ENCODE results near the gene TRAPPC3L.

TRAPPC3L gene

GRCh38 chr6:116553451-116553850 lies 8.0 kb upstream of the TRAPPC3L start, which contains the start of gene CALHM4:
TSS of gene CALHM4 (plus strand) at chr6:116553751. CDS start at chr6:116553794, 43 bp downstream.
- Histone ChIP-seq H3K27me3 (ENCODE audit: insufficient read depth, poor library complexity, severe bottlenecking) (no peaks in the 10 kb centered on the region), H3K36me3 (ENCODE audit: low read depth) (no peaks in the 10 kb centered on the region), H3K27ac (ENCODE audit: poor library complexity, severe bottlenecking) (no peak within 1 kb of the TSS), H3K9me3 (ENCODE audit: severe bottlenecking) (no peaks in the 10 kb centered on the region), H3K4me3 (ENCODE audit: severe bottlenecking) (no peak within 1 kb of the TSS), H3K4me1 (ENCODE audit: insufficient read depth, poor library complexity, severe bottlenecking) (peaks cover 36% of the 10 kb centered on the region)
- DNase-seq (ENCODE audit: low spot score): no peak
- ATAC-seq (ENCODE audit: low read depth): no peak
- no peak for TF ChIP-seq CTCF (IDR thresholded peaks at IDR 0.05; ENCODE audit: poor library complexity, severe bottlenecking)

GRCh38 chr6:116550796-116551195 lies 5.3 kb upstream of the TRAPPC3L start:
- ATAC-seq (ENCODE audit: low read depth) (no peak), DNase-seq (ENCODE audit: low spot score) (no peak)
- no peak overlapping the region for H3K27ac ChIP-seq (ENCODE audit: poor library complexity, severe bottlenecking)
- H3K36me3 ChIP-seq (ENCODE audit: low read depth): no peaks in the 10 kb centered on the region
- no peaks in the 10 kb centered on the region for H3K9me3 ChIP-seq (ENCODE audit: severe bottlenecking)
- H3K4me1 ChIP-seq (ENCODE audit: insufficient read depth, poor library complexity, severe bottlenecking): peaks cover 12% of the 10 kb centered on the region
- no peaks in the 10 kb centered on the region for H3K27me3 ChIP-seq (ENCODE audit: insufficient read depth, poor library complexity, severe bottlenecking)
- no peak for TF ChIP-seq CTCF (IDR thresholded peaks at IDR 0.05; ENCODE audit: poor library complexity, severe bottlenecking)
- no peak overlapping the region for H3K4me3 ChIP-seq (ENCODE audit: severe bottlenecking)

GRCh38 chr6:116547358-116547757 lies 1.9 kb upstream of the TRAPPC3L start:
- no peaks in the 10 kb centered on the region for H3K36me3 ChIP-seq (ENCODE audit: low read depth)
- H3K9me3 ChIP-seq (ENCODE audit: severe bottlenecking): no peaks in the 10 kb centered on the region
- no peaks in the 10 kb centered on the region for H3K27me3 ChIP-seq (ENCODE audit: insufficient read depth, poor library complexity, severe bottlenecking)
- TF ChIP-seq CTCF (IDR thresholded peaks at IDR 0.05; ENCODE audit: poor library complexity, severe bottlenecking): no peak
- ATAC-seq (ENCODE audit: low read depth) (no peak), DNase-seq (ENCODE audit: low spot score) (no peak)
- H3K4me1 ChIP-seq (ENCODE audit: insufficient read depth, poor library complexity, severe bottlenecking): peaks cover 27% of the 10 kb centered on the region
- no peak overlapping the region for H3K4me3 ChIP-seq (ENCODE audit: severe bottlenecking)
- no peak overlapping the region for H3K27ac ChIP-seq (ENCODE audit: poor library complexity, severe bottlenecking)

GRCh38 chr6:116543149-116543548 lies 2.3 kb downstream of the TRAPPC3L start:
- peak overlapping the region; percentile 68 for H3K27ac ChIP-seq (ENCODE audit: poor library complexity, severe bottlenecking)
- no peak for DNase-seq (ENCODE audit: low spot score)
- H3K9me3 ChIP-seq (ENCODE audit: severe bottlenecking): no peaks in the 10 kb centered on the region
- no peak for TF ChIP-seq CTCF (IDR thresholded peaks at IDR 0.05; ENCODE audit: poor library complexity, severe bottlenecking)
- H3K36me3 ChIP-seq (ENCODE audit: low read depth): no peaks in the 10 kb centered on the region
- no peaks in the 10 kb centered on the region for H3K27me3 ChIP-seq (ENCODE audit: insufficient read depth, poor library complexity, severe bottlenecking)
- peaks cover 32% of the 10 kb centered on the region for H3K4me1 ChIP-seq (ENCODE audit: insufficient read depth, poor library complexity, severe bottlenecking)
- ATAC-seq (ENCODE audit: low read depth): peak; percentile 35; the same call in 2 of the 3 replicates
- H3K4me3 ChIP-seq (ENCODE audit: severe bottlenecking): no peak overlapping the region

- no peak for DNase-seq (ENCODE audit: low spot score)
- peak; percentile 71 for ATAC-seq (ENCODE audit: low read depth)
- TF ChIP-seq CTCF (IDR thresholded peaks at IDR 0.05; ENCODE audit: poor library complexity, severe bottlenecking): no peak
- peak overlapping the region; percentile 68 for H3K27ac ChIP-seq (ENCODE audit: poor library complexity, severe bottlenecking)
- H3K4me1 ChIP-seq (ENCODE audit: insufficient read depth, poor library complexity, severe bottlenecking): peaks cover 32% of the 10 kb centered on the region
- no peaks in the 10 kb centered on the region for H3K36me3 ChIP-seq (ENCODE audit: low read depth)
- H3K27me3 ChIP-seq (ENCODE audit: insufficient read depth, poor library complexity, severe bottlenecking): no peaks in the 10 kb centered on the region
- H3K9me3 ChIP-seq (ENCODE audit: severe bottlenecking): no peaks in the 10 kb centered on the region
- H3K4me3 ChIP-seq (ENCODE audit: severe bottlenecking): no peak overlapping the region
Measured at GRCh38 chr6:116542426-116542825, 3.1 kb downstream of the TRAPPC3L start.

Data from RWPE2 (cell line).